ENCODE data around the gene NF2.

NF2 gene

GRCh38 chr22:29707010-29707409 lies 103.6 kb downstream of the NF2 start:
- no peak for DNase-seq (ENCODE audit: low spot score)
- no peak overlapping the region for H3K4me3 ChIP-seq

GRCh38 chr22:29707471-29707870 lies 104.0 kb downstream of the NF2 start:
- DNase-seq (ENCODE audit: low spot score), result no peak
- TF ChIP-seq CTCF (IDR thresholded peaks at IDR 0.05), result no peak
- H3K27ac ChIP-seq, result no peak overlapping the region
- H3K4me3 ChIP-seq, result no peak overlapping the region

More at GRCh38 chr22:29707010-29707409, 103.6 kb downstream of the NF2 start:
- H3K27ac ChIP-seq, result no peak overlapping the region
- no peak for TF ChIP-seq CTCF (IDR thresholded peaks at IDR 0.05)

GRCh38 chr22:29710193-29710592 lies 106.8 kb downstream of the NF2 start:
- H3K4me3 ChIP-seq, result no peak overlapping the region
- DNase-seq (ENCODE audit: low spot score), result no peak
- no peak overlapping the region for H3K27ac ChIP-seq
- no peak for TF ChIP-seq CTCF (IDR thresholded peaks at IDR 0.05)

GRCh38 chr22:29710922-29711593 lies 107.6 kb downstream of the NF2 start:
- Histone ChIP-seq H3K4me3 (no peak overlapping the region), H3K27ac (no peak overlapping the region)
- TF ChIP-seq CTCF (IDR thresholded peaks at IDR 0.05), result no peak
- no peak for DNase-seq (ENCODE audit: low spot score)

- TF ChIP-seq CTCF (IDR thresholded peaks at IDR 0.05), result no peak
- Histone ChIP-seq H3K4me3 (no peak overlapping the region), H3K27ac (no peak overlapping the region)
- DNase-seq (ENCODE audit: low spot score), result no peak
These were observed 108.7 kb downstream of the NF2 start for GRCh38 chr22:29712119-29712518.

- no peak for DNase-seq (ENCODE audit: low spot score)
- no peak overlapping the region for H3K4me3 ChIP-seq
- no peak for TF ChIP-seq CTCF (IDR thresholded peaks at IDR 0.05)
- H3K27ac ChIP-seq, result no peak overlapping the region
These were observed 109.8 kb downstream of the NF2 start for GRCh38 chr22:29713156-29713727.

- Histone ChIP-seq H3K4me3 (no peak overlapping the region), H3K27ac (no peak overlapping the region)
- no peak for DNase-seq (ENCODE audit: low spot score)
- TF ChIP-seq CTCF (IDR thresholded peaks at IDR 0.05), result no peak
These were observed 111.8 kb downstream of the NF2 start for GRCh38 chr22:29715240-29715639.
